K562 (cell line): ENCODE results near the gene GRHL3. TPM values are rescaled to one million over a fixed set of nuclear protein-coding genes. Genes with fewer than 3 reads are reported as not detected.

Experiments used
- ATAC-seq: fragments of 200-7000 bp; cut with Tn5 transposase; 3 replicates; pipeline ENCODE4 v1.9.1; 2020; ENCODE audit warnings: moderate library complexity
- BruUV-seq: library from RNA; stranded (reverse); fragments of 400-500 nt; replicated peaks from 2 replicates; lab custom pipeline; 2021; lab: Mats Ljungman, UMichigan
- CTCF ChIA-PET: fragments of 300-600 bp; formaldehyde crosslinking; extraction: SDS; loops from one replicate; lab custom pipeline; 2021; ENCODE audit warnings: low intra/inter-chr PET ratio; lab: Yijun Ruan, JAX
- POLR2A ChIA-PET: fragments of 300-600, 350-650 bp; sonication (Branson Sonifier 250); formaldehyde crosslinking; extraction: SDS; loops from one replicate; lab custom pipeline; 2021; ENCODE audit warnings: antibody characterized with exemption, inconsistent platforms; lab: Yijun Ruan, JAX
- DNase-seq, 4 experiments: peaks; one replicate each; pipeline versions ENCODE4 v3.0.0 to v3.0.0-alpha.2; 2011 to 2018; ENCODE audit warnings: low spot score in 3 of 4, mixed read lengths in 3 of 4; ENCODE audit errors: extremely low read depth in 1 of 4
- FAIRE-seq: peaks from 2 replicates; lab custom pipeline; 2011; peaks lifted over from hg19 to GRCh38; lab: Jason Lieb, UNC
- H2AFZ ChIP-seq: 2 replicates; pipeline ENCODE4 v1.6.0; 2011; ENCODE audit warnings: low read depth, low read length, control low read depth, inconsistent platforms
- H3K27ac ChIP-seq: fragments of 200-600 bp; 3 replicates; pipeline ENCODE4 v1.8.0; 2011; ENCODE audit warnings: low read depth, mild to moderate bottlenecking, control low read depth, inconsistent platforms, low read length, moderate library complexity, mixed read lengths; ENCODE audit errors: extremely low read depth
- H3K27me3 ChIP-seq, 2 experiments: fragments of 300-600 bp in 1 of 2; 2 replicates in 1 of 2; 3 replicates in 1 of 2; pipeline versions ENCODE4 v1.6.0 to v1.8.0; 2011; ENCODE audit warnings: inconsistent platforms in 2 of 2, low read length in 2 of 2, mild to moderate bottlenecking in 1 of 2, mixed read lengths in 1 of 2, moderate library complexity in 1 of 2; ENCODE audit not compliant: control insufficient read depth in 2 of 2, insufficient read depth in 2 of 2
- H3K36me3 ChIP-seq: fragments of 300-600 bp; 3 replicates; pipeline ENCODE4 v1.8.0; 2011; ENCODE audit warnings: mild to moderate bottlenecking, low read length, inconsistent platforms; ENCODE audit not compliant: control insufficient read depth, insufficient read depth
- H3K4me1 ChIP-seq, 2 experiments: fragments of 200-600 bp in 1 of 2; replicated peaks in 1 of 2; 2 replicates in 1 of 2; 3 replicates in 1 of 2; pipeline versions ENCODE4 v1.5.1 to v1.8.0; 2011; ENCODE audit warnings: inconsistent platforms in 2 of 2, low read length in 2 of 2, mild to moderate bottlenecking in 1 of 2, mixed read lengths in 1 of 2, moderate library complexity in 1 of 2; ENCODE audit not compliant: control insufficient read depth in 2 of 2, insufficient read depth in 2 of 2
- H3K4me2 ChIP-seq: 2 replicates; pipeline ENCODE4 v1.6.1; 2011; ENCODE audit warnings: low read length, control low read depth, inconsistent platforms, mixed read lengths; ENCODE audit not compliant: insufficient read depth
- H3K4me3 ChIP-seq: fragments of 200-600 bp; sonication (generic), shearing (Covaris generic); 2 replicates; pipeline ENCODE4 v1.5.1; 2016; ENCODE audit warnings: control low read depth, inconsistent platforms
- H3K79me2 ChIP-seq: fragments of 200-600 bp; 3 replicates; pipeline ENCODE4 v1.8.0; 2011; ENCODE audit warnings: low read length, inconsistent platforms; ENCODE audit not compliant: control insufficient read depth, insufficient read depth
- H3K9ac ChIP-seq, 2 experiments: 2 replicates each; pipeline versions ENCODE4 v1.6.0 to v1.6.1; 2011; ENCODE audit warnings: low read depth in 2 of 2, low read length in 2 of 2, control low read depth in 1 of 2, inconsistent platforms in 1 of 2, mild to moderate bottlenecking in 1 of 2, mixed read lengths in 1 of 2; ENCODE audit not compliant: insufficient read depth in 1 of 2
- H3K9me1 ChIP-seq: one replicate; pipeline ENCODE4 v1.6.0; 2011; ENCODE audit warnings: inconsistent platforms, mild to moderate bottlenecking, low read length, moderate library complexity; ENCODE audit not compliant: control insufficient read depth, insufficient read depth
- H3K9me3 ChIP-seq: replicated peaks from 2 replicates; pipeline ENCODE4 v1.5.1; 2011; ENCODE audit warnings: low read depth, low read length, inconsistent platforms; ENCODE audit not compliant: control insufficient read depth, insufficient read depth
- H4K20me1 ChIP-seq: replicated peaks from 2 replicates; pipeline ENCODE4 v1.6.1; 2011; ENCODE audit warnings: low read length, inconsistent platforms, mixed read lengths; ENCODE audit not compliant: control insufficient read depth, insufficient read depth
- CBFA2T3 ChIP-seq: fragments of 450-650 bp; IDR thresholded peaks from 2 replicates; pipeline ENCODE4 v1.6.1; 2017
- CREB5 ChIP-seq: fragments of 250-450 bp; sonication (Bioruptor Pico); IDR thresholded peaks from 2 replicates; pipeline ENCODE4 v1.5.0; 2020; ENCODE audit warnings: mild to moderate bottlenecking
- GATAD2A ChIP-seq: fragments of 450-650 bp; IDR thresholded peaks from 2 replicates; pipeline ENCODE4 v1.6.1; 2017
- ID3 ChIP-seq, 2 experiments: fragments of 250-450 bp in 1 of 2; fragments of 450-650 bp in 1 of 2; sonication (Bioruptor Pico) in 1 of 2; IDR thresholded peaks; 2 replicates each; pipeline versions ENCODE4 v1.6.1 to v1.8.0; 2016 to 2021; ENCODE audit warnings: mild to moderate bottlenecking in 2 of 2, moderate library complexity in 2 of 2, missing compliant biosample characterization in 1 of 2, missing genetic modification characterization in 1 of 2
- RBM25 ChIP-seq: fragments of 200-400 bp; formaldehyde crosslinking; IDR thresholded peaks from 2 replicates; pipeline ENCODE4 v1.6.1; 2018; ENCODE audit warnings: low read length, low read depth, moderate library complexity; ENCODE audit not compliant: severe bottlenecking
- RBM39 ChIP-seq: fragments of 200-400 bp; formaldehyde crosslinking; optimal IDR thresholded peaks from 2 replicates; pipeline ENCODE3; 2018; ENCODE audit warnings: low read depth, low read length
- TSC22D4 ChIP-seq: fragments of 450-650 bp; IDR thresholded peaks from 2 replicates; pipeline ENCODE4 v1.6.1; 2016; ENCODE audit warnings: missing genetic modification characterization, missing biosample characterization, control low read depth
- ZNF699 ChIP-seq: fragments of 250-450 bp; sonication (Bioruptor Pico); IDR thresholded peaks from 2 replicates; pipeline ENCODE4 v1.8.0; 2021; ENCODE audit warnings: mild to moderate bottlenecking, moderate library complexity; ENCODE audit not compliant: insufficient replicate concordance
- WGBS: fragments of 100-300 bp; shearing (Covaris generic); methylation state at CpG from one replicate; pipeline ENCODE4 v1.1.6; 2016; ENCODE audit warnings: low coverage, mixed read lengths; ENCODE audit not compliant: insufficient coverage; ENCODE audit errors: missing lambda C conversion rate; 5-methylcytosine and 5-hydroxymethylcytosine counted together
- in situ Hi-C: fragments of 300-500 bp; cut with MboI; formaldehyde crosslinking; loops from 4 replicates; pipeline ENCODE4 v1.15.0; 2018; ENCODE audit warnings: inconsistent platforms, mixed read lengths
- intact Hi-C: fragments of 100-400 bp; cut with micrococcal nuclease; formaldehyde crosslinking; loops from 2 replicates; pipeline ENCODE4 v1.14.2; 2022
- polyA plus RNA-seq, 8 experiments: library from polyadenylated mRNA; depleted of rRNA in 4 of 8; stranded (reverse) in 5 of 8; unstranded in 3 of 8; fragments of >200 nt; fragmentation: Nextera tagmentation in 2 of 8; fragmentation: Illumina TruSeq in 1 of 8; extraction: Ambion mirVana in 2 of 8; extraction: Trizol in 1 of 8; gene quantifications; 2 replicates each; pipeline versions ENCODE4 v1.2.1 to v1.2.3, GENCODE V29; 2011 to 2014; ENCODE audit warnings: inconsistent platforms in 1 of 8, missing spikeins in 1 of 8
- total RNA-seq, 7 experiments: library from RNA; depleted of rRNA in 6 of 7; stranded (reverse); fragments of >200 nt in 6 of 7; fragmentation: Illumina TruSeq in 2 of 7; extraction: Trizol in 2 of 7; gene quantifications; 2 replicates each; pipeline versions ENCODE4 v1.2.1 to v1.2.3, GENCODE V29; 2011 to 2021; ENCODE audit warnings: low replicate concordance in 1 of 7

GRHL3 gene
- total and polyA plus RNA-seq, 9 of the 15 experiments (the other 6 are each of a cell fraction or from before 2014, with no cell fraction given): 0.01 to 0.04 TPM; not detected in 7

GRCh38 chr1:24341260-24341659 lies 22.1 kb downstream of the GRHL3 start:
- in situ Hi-C loops: no loop called here
- no peaks in the 10 kb centered on the region for H3K36me3 ChIP-seq
- CTCF ChIA-PET: no interaction called here
- H3K4me3 ChIP-seq: no peak overlapping the region
- no peak for ATAC-seq
- H3K27me3 ChIP-seq: peaks cover 35 to 81% of the 10 kb centered on the region in 2 experiments; a peak in 4 of 5 replicates
- BruUV-seq: no TSS peak
- TF ChIP-seq CBFA2T3 (peak; percentile 33; the same call in 1 of the 2 replicates), ID3 (CRISPR knock-in tag; IDR thresholded peaks at IDR 0.05) (no peak), ID3 (tag; IDR thresholded peaks at IDR 0.05) (no peak)
- no peaks in the 10 kb centered on the region for H3K9me3 ChIP-seq
- H2AFZ ChIP-seq: no peak overlapping the region
- POLR2A ChIA-PET: interaction anchor here (0.7 kb wide), 1 partner anchor 23 kb away, joined by 3 read pairs; no protein-coding TSS in a partner anchor
- no peaks in the 10 kb centered on the region for H3K9me1 ChIP-seq
- intact Hi-C loops: no loop called here
- no peak for FAIRE-seq
- H3K4me2 ChIP-seq: no peak overlapping the region
- peaks cover 17% of the 10 kb centered on the region for H4K20me1 ChIP-seq
- no peak overlapping the region for H3K9ac ChIP-seq
- under 1% methylated on average over 8 of the region's 8 CpGs for WGBS
- no peak overlapping the region for H3K27ac ChIP-seq
- no peak for DNase-seq
- H3K4me1 ChIP-seq: peaks cover 0 to 5% of the 10 kb centered on the region in 2 experiments; a peak in 1 of 5 replicates
- no peaks in the 10 kb centered on the region for H3K79me2 ChIP-seq

GRCh38 chr1:24343412-24344089 lies 24.4 kb downstream of the GRHL3 start:
- ATAC-seq: no peak; the same call in 2 of the 3 replicates
- CTCF ChIA-PET: no interaction called here

More at GRCh38 chr1:24343412-24344089, 24.4 kb downstream of the GRHL3 start:
- no peaks in the 10 kb centered on the region for H3K9me1 ChIP-seq
- H3K4me2 ChIP-seq: no peak overlapping the region
- peaks cover 11% of the 10 kb centered on the region for H4K20me1 ChIP-seq
- in situ Hi-C loops: no loop called here
- TF ChIP-seq CREB5 (CRISPR knock-in tag) (no peak), ZNF699 (no peak), GATAD2A (no peak), TSC22D4 (no peak), RBM25 (no peak), RBM39 (no peak)
- TF ChIP-seq, all 486 proteins: peak for 0
- FAIRE-seq (no peak), DNase-seq (no peak)
- POLR2A ChIA-PET: interaction anchor here (0.6 to 1.1 kb wide), 2 partner anchors 135 to 141 kb away, joined by 3 to 4 read pairs; no protein-coding TSS in a partner anchor
- Histone ChIP-seq H3K9ac (no peak overlapping the region), H3K36me3 (no peaks in the 10 kb centered on the region), H3K27me3 (peaks cover 29 to 82% of the 10 kb centered on the region in 2 experiments), H3K27ac (no peak overlapping the region), H3K4me1 (peaks cover 0 to 13% of the 10 kb centered on the region in 2 experiments; a peak in 2 of 5 replicates), H3K79me2 (no peaks in the 10 kb centered on the region), H2AFZ (no peak overlapping the region), H3K9me3 (no peaks in the 10 kb centered on the region), H3K4me3 (no peak overlapping the region)
- intact Hi-C loops: no loop called here
- 5% methylated on average over 13 of the region's 13 CpGs for WGBS
- no TSS peak for BruUV-seq
